GM23248 (cell line): Measurements from ENCODE around the gene VPS39.

Source experiments
- EZH2 ChIP-seq: fragments of 200-600 bp; sonication (generic); IDR thresholded peaks from 2 replicates; pipeline ENCODE4 v1.6.1; 2018; ENCODE audit warnings: antibody characterized with exemption, mild to moderate bottlenecking; ENCODE audit not compliant: insufficient read depth, poor library complexity, severe bottlenecking
- EZH2phosphoT487 ChIP-seq: fragments of 200-600 bp; sonication (generic); IDR thresholded peaks from 2 replicates; pipeline ENCODE4 v1.6.1; 2018; ENCODE audit warnings: antibody characterized with exemption, moderate library complexity, mild to moderate bottlenecking, low read depth; ENCODE audit not compliant: insufficient read depth

GRCh38 chr15:42178056-42178455, 30.0 kb downstream of the VPS39 start:
- no peak for TF ChIP-seq EZH2
- TF ChIP-seq EZH2phosphoT487, result no peak
